ENCODE measurements around the gene CDCA8.

DNA sequence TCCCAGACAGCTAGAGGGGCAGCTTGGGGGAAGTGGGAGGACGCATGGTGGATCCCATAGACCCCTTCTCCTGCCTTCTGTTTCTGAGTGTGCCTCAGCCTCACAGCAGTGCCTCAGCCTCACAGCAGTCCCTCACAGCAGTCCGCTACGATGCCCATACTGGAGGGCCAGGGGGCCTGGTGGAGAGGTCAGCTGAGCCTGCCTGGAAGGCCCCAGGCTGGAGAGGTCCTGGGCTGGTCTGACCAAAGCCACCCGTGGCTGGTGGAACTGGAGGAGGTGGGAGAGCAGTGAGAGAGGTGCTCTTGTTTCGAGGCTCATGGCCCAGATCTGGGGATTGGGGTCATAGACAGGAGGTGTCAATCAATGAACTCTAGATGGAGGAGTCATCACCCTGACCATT is 41.6 kb upstream of the CDCA8 start:
- TF ChIP-seq, protein P1, sequence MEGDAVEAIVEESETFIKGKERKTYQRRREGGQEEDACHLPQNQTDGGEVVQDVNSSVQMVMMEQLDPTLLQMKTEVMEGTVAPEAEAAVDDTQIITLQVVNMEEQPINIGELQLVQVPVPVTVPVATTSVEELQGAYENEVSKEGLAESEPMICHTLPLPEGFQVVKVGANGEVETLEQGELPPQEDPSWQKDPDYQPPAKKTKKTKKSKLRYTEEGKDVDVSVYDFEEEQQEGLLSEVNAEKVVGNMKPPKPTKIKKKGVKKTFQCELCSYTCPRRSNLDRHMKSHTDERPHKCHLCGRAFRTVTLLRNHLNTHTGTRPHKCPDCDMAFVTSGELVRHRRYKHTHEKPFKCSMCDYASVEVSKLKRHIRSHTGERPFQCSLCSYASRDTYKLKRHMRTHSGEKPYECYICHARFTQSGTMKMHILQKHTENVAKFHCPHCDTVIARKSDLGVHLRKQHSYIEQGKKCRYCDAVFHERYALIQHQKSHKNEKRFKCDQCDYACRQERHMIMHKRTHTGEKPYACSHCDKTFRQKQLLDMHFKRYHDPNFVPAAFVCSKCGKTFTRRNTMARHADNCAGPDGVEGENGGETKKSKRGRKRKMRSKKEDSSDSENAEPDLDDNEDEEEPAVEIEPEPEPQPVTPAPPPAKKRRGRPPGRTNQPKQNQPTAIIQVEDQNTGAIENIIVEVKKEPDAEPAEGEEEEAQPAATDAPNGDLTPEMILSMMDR (IDR thresholded peaks at IDR 0.05; ENCODE audit: low read length) = no peak
- TF ChIP-seq EZH2 (IDR thresholded peaks at IDR 0.05; ENCODE audit: borderline replicate concordance, low read length) = no peak

Measured in OCI-LY1 (cell line).